Right renal pelvis (tissue), 4 donors: ENCODE measurements around the gene TBX22. TPM values are rescaled to one million over a fixed set of nuclear protein-coding genes. Genes with fewer than 3 reads are reported as not detected.
"Not testable (repeated sequence)": the region's sequence is repeated elsewhere in the genome, so short reads cannot be mapped to it uniquely, and the experiment has no call there.

Experiments
- DNase-seq, 4 donors: peaks; one replicate each; pipeline ENCODE4 v3.0.0-alpha.2; 2013; ENCODE audit warnings: low read depth in 4 of 4, low spot score in 3 of 4, missing footprints in 1 of 4
- polyA plus RNA-seq, 4 donors: library from polyadenylated mRNA; unstranded; fragments of 120-200 nt; gene quantifications; one replicate each; pipeline ENCODE4 v1.2.1, GENCODE V29; 2013; ENCODE audit not compliant: insufficient read length in 4 of 4

Gene TBX22
- 1 to 10 TPM; 2.3 to 4.1 (median 2.9) TPM for polyA plus RNA-seq

DNA sequence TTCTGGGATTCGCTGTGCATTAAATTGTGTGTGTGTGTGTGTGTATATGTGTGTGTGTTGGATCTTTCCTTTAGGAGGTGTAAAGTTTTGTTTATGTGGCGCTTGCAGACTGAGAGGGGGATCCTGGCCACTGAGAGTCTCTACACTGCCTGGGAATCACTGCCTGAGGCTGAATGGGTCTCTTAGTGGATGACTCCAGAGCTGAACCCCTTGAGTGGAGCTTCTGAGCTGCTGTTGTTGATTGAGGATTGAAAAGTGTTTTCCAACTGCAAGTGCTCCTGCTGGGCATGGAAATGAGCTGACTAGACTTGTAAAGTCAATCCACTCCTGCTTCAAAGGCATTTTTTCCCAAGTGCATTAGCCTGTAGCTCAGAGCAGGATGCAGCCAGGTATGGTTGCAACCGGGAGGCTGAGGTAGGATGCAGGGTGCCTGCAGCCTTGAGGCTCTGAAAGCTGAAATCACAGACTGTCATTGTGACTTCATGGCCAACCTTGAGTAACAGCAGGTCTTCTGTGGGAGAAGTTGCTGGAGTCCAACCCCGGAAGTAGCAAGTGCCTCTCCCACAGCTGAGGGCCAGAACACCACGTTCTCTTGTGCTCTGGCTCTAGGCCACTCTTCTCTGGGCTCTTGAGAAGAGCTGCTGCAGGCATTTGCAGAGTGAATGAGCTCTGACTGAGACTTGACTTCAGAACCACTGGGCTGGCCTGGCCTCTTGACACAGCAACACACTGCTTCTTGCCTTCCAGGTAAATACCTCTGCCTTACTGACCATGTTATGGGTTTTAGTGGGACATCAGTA lies at the start of gene TBX22:
TSS of gene TBX22 (plus strand) at position 613 of the 800 bp plus-strand sequence. CDS start 7,517 bp downstream, outside the sequence.
- DNase-seq: no peak

DNA sequence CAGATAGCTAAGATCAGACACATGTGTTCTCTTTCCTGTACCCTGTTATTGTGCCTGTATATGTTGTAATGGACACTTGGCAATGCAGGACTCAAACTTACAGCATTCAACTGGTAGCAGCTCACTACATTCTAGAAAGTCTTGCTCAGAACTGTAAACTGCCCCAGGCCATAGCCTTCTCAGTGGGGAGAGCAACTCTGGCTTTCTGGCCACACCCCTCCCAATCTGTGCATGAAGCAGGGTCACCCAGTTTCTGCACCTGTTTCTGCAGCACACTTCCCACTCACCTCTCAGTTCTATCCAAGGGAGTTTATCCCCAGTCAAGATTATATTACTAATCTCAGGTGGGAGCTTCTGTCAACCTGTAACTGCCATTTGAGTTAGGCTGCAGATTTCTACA lies 38.9 kb upstream of the TBX22 start:
- DNase-seq: no peak

GRCh38 chrX:80004458-80004857 lies 10.1 kb upstream of the TBX22 start:
- no peak for DNase-seq

GRCh38 chrX:80011522-80011921 lies 3.0 kb upstream of the TBX22 start:
- DNase-seq: no peak

GRCh38 chrX:80016182-80016581 lies 1.6 kb downstream of the TBX22 start:
- DNase-seq: no peak

GRCh38 chrX:80021621-80022020 lies 7.1 kb downstream of the TBX22 start:
- no peak for DNase-seq

DNA sequence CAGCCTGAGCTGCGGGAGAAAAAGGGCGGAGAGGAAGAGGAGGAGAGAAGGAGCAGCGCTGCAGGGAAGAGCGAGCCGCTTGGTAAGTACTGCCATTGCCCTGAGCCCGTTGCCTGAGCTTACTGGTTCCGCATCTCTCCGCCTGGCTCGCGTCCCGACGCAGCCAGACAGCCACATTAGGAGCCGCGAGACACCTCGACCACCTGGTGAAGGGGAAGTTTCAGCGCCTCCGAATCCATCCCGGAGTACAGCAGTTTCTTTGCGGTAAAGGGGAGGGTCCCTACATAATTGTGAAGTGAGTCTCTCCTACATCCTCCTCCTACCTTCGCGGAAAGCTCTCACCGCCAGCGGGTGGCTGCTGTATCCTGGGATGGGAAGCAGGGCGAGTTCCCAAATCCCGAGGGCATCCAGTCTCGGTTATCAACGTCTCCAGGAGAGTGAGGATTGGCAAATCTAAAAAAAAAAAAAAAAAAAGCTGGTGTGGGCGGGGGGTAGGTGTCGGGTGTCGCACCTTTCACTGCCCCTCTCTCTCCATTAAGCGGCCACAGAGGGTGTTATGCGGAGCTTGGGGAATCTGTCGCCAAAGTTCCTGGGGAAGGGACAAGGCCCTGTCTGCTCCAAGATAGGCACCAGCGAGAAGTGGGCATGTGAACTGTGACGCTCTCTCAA lies 7.9 kb downstream of the TBX22 start:
- DNase-seq: no peak

DNA sequence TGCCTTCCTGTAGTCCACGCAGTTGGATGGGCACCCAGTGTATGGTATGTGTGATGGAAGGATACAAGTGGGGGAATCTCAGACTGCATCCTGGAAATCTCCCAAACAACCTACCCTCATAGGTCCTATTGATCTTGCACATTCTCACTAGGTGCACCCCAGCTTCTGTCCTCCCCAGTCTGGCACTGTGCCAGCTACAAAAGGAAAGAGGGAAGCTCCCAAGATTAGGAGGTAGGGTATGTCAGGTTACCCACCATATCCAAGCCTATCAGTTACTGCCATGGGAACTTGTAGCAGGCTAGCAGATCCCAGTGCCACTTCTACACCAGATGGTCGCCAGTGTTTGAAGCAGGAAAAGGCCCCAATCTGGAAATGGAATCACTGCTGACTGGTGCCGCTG lies 11.6 kb downstream of the TBX22 start:
- no peak for DNase-seq

DNA sequence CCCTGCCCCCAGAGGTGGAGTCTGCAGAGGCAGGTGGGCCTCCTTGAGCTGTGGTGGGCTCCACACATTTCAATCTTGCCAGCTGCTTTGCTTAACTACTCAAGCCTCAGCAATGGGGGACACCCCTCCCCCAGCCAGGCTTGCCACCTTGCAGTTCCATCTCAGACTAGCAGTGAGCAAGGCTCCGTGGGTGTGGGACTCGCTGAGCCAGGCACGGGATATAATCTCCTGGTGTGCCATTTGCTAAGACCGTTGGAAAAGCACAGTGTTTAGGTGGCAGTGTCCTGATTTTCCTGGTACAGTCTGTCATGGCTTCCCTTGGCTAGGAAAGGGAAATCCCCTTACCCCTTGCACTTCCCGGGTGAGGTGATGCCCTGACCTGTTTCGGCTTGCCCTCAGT lies 51.6 kb downstream of the TBX22 start:
- not testable (repeated sequence) for DNase-seq

- DNase-seq: not testable (repeated sequence)
These were observed 61.1 kb downstream of the TBX22 start for GRCh38 chrX:80075625-80076024.
